ENCODE measurements around the gene GOSR2.

- no peak for TF ChIP-seq CTCF (IDR thresholded peaks at IDR 0.05)
- TF ChIP-seq POLR2A (IDR thresholded peaks at IDR 0.05) = no peak
Measured at GRCh38 chr17:46974086-46974485, 51.1 kb downstream of the GOSR2 start.
